NCI-H146 treated with DMSO at 0.1 percent for 48 hours (cell line): Measurements from ENCODE around the gene ANKRD52.
"Not testable (repeated sequence)": the region's sequence is repeated elsewhere in the genome, so short reads cannot be mapped to it uniquely, and the experiment has no call there.

Experiments used
- DNase-seq: peaks from one replicate; lab custom pipeline; 2025; ENCODE audit not compliant: unreplicated experiment; lab: John Stamatoyannopoulos, UW

Gene ANKRD52

DNA sequence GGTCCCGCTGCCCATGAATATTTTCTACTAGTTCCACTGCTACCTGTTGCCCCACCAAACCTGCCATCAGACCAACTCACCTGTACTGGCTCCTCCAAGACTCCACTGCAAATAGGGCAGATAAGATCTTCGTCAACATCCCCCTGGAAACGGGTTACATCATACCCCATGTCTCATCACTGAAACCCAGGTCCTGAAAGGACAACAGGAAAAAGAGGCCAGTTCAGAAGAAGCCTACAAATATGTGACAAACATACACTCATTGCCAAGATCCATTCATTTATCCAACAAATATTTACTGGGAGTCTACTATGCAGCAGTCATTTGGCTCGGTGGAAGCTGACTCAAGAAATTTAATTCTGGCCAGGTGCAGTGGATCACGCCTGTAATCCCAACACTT lies 44.3 kb downstream of the ANKRD52 start:
- DNase-seq = no peak

DNA sequence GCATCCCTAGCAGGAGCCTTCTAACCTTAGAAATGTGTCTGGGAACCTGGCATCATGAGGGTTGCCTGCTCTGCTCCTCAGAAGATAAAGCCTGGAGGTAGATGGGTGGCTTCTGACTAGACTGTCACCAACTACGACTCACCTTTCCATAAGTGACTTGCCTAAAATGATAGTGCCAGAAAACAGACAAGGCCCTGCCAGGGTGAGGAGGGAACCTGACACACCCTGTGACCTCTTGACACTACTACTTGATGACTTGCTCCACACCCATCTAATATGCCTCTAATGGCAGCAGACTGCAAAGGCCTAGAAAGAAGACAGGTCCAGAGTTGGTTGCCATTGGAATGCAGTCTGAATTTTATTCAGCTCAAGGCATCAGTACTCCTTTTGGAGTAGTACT lies 45.8 kb downstream of the ANKRD52 start:
- DNase-seq = no peak

DNA sequence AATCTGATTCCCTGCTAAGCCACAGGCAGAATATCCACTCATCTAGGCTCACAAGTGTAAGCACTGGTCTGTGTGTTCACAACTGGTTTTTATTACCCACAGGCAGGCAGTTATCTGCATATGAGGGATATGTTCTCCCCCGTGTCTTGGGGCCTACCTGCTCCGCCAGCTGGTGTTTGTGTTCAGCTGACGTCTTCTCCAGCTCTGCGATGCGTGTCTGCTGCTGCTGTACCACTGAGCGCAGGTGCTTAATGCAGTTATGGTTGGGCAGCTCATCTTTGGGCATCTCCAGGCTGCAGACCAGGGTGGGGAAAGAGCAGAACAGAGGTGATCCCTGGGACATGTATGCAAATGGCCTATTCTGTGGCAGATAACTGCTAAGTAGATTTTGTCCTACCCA lies 50.2 kb downstream of the ANKRD52 start:
- DNase-seq = no peak

DNA sequence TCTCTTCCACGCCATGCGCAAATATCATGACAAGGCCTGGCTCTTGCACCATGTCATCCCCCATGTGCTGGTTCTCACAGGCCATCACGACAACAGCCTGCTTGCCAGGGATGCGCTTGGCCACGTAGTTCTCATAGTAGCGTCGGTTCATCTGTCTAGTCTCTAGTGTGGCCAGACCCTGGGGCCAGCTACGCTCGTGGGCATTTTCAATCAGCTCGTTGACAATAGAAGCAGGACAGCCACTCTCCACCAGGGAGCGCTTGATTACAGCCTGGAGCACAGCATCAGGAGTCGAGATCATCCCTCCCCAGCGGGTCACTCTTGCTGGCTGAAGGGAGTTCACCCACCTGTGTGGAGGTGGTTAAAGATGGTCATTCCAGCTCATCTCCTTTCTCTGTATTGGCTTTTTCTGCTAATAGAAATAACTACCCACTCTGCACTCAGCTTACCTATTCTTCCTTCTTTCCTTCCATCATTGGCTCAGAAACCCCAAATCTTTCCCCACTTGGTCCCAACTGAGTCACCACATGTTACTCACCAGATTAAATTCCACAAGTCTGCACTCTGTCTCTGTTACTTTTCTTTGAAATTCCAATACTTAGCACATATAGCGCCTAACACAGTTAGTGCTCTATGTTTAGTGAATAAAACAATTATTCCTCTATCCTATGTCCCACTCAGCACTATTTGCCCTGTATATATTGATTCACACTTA lies 51.6 kb downstream of the ANKRD52 start:
- DNase-seq = no peak

DNA sequence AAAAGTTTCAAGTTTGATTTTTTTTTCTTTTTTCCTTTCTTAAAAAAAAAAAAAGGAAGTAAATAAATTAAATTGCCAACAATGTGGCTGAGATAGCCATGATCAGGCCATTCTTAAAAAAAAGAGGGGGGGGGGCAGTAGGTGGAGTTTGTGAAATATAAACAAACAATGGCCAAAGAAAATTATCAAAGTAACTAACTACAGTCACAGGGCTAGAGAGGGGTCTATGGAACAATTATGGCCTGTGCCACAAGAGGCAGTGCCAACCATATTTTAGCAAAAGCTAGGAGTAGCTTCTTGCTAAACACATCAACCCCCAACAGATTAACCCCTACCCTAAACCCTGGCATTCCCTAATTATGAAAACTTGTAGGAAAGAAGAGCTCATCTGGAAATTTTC lies 52.7 kb downstream of the ANKRD52 start:
- DNase-seq = no peak

DNA sequence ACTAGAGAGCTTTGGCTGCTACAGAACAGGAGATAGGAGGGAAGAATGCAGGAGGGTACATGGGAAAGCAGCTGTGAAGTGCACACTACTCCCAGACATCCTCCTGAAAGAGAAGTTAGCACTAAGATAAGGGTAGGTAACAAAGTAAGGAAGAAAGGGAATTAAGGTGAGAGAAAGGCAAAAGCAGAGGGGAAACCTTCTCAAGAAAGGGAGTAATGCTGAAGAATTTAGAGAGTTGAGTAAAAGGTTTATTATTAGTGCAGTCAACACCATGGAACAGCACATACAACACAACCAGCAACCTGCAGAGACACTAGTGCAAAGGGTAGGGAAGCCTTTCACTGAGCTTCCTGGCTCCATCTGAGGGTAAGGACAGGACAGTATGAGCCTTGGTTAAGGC lies 53.9 kb downstream of the ANKRD52 start:
- DNase-seq = no peak

DNA sequence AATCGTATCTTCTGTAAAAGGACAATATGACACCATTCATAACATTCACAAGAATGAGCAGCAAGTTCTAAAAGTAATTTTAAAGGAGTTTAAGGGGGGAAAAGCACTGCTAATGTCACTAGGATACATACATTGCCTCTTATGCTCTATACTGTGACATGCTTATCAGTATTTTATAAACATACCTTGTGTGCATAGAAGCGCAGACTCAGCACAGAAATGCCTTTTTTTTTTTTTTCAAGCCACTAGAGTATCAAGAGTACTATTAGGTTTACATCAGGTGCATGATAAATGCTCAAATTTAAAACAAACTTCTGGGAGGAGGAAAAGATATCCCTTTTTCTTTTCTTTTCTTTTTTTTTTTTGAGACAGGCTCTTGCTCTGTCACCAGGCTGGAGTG lies 55.3 kb downstream of the ANKRD52 start:
- DNase-seq = no peak

DNA sequence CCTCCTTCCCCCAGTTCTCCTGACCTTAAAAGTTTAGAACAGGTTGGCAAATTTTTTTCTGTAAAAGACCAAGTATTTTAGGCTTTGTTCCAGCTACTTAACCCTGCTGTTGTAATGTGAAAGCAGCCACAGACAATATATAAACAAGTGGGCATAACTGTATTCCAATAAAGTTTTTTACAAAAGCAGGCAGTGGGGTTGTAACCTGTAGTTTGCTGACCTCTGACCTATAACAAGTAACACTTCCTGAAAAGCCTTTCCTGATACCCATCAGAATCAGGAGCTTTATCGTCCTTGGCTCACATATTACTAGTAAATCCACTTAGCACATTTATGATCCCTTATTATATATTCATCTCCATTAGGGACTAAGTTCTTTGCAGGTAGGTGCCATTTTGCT lies 55.8 kb downstream of the ANKRD52 start:
- DNase-seq = no peak

DNA sequence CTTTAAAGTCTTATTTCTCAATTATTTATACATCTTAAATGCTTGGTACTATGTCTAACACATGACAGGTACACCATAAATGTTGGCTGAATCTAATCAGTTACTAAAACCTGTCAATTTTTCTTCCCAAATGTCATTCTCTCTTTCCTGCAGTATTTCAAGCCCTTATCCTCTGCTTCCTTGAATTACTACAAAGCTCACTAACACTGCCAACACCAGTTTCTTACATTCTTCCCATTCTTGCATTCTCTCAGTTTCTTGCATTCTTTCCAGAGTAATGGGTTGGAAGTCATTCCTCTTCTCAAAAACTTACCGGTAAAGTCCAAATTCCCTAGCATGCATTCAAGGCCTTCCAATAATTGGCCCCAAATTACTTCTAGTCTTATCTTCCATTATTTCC lies 59.3 kb downstream of the ANKRD52 start:
- no peak for DNase-seq

DNA sequence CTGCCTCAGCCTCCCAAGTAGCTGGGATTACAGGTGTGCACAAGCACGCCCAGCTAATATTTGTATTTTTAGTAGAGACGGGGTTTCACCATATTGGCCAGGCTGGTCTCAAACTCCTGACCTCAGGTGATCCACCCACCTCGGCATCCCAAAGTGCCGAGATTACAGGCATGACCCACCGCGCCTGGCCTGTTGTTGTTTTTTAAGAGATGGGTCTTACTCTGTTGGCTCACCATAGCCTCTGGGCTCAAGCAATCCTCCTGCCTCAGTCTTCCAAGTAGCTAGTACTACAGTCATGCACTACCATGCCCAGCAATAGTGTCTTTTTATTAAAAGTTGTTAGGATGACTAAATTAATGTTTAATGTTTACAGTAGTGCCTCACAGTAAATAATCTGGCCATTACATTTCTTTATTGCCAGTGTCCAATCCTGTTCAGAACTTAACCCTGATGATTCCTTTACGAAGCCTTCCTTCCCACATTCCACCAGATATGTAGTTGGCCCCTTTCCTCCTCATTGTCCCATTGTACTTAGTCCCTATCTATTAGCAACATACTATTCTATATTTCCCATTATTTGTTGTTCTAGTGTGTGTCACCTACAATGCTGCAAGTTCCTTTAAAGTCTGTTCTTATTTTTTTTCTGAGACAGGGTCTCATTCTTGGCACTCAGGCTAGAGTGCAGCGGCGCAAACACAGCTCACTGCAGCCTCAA lies 60.1 kb downstream of the ANKRD52 start:
- no peak for DNase-seq

DNA sequence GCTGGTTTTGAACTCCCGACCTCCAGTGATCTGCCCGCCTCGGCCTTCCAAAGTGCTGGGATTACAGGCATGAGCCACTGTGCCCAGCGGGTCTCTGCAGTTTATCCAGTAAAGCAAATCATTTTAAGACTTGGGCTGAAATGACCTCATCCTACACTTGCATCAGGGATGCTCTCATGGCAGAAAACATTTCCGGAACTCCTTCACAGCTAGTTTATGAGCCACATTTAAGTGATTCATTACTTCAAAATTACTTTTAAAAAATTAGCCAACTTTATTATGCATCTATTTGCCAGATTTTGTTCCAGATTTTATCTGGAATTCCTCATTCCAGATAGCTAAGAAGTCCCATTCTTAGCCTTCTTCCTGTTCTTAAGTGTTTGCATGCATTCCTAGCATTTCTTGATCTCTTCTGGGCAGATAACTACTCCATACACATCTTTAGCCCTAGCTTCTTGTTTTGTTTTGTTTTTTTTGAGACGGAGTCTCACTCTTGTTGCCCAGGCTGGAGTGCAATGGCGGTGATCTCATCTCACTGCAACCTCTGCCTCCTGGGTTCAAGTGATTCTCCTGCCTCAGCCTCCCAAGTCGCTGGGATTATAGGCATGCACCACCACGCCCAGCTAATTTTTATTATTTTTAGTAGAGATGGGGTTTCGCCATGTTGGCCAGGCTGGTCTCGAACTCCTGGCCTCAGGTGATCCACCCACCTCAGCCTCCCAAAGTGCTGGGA lies 61.2 kb downstream of the ANKRD52 start:
- not testable (repeated sequence) for DNase-seq

DNA sequence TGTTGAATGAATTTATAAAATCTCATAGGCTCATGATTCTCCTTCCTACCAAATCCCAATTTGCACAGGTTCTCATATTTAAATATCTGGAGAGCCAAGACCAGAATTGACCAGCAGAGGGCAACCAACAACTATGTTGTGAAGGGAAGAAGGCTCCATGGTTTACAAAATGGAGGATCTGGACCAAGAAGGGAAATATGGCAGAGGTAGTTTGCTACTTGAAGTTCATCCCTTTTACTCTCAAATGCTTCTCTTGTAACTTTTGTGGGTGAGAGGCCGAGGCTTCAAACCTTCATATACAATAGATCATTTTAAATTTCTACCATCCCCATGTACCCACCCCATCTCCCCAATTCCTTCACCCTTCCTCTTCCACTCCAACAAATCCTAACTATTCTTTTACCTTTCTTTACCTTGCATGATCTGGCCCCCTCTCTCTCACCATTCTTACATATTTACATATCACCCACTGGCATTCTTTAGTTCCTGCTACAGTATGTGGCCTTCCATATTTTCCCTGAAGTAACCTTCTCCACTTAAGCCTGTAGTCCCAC lies 65.1 kb downstream of the ANKRD52 start:
- DNase-seq = peak; percentile 89

DNA sequence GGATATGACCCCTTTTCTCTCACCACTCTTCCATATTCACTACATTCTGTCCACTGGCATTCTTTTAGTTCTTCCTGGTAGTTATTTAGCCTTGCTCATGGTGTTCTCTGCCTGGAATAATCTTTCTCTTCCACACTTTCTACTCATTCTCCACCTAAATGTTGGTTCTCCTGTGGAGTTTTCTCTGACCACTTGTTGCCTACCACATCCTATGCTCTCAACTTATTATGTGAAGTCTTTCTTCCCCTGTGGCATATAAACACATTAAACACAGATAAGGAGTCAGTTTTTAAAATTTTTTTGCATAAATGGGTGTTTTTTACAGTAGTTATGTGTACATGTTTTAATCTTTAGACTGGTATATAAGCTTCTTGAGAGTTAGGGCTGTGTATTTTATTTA lies 65.6 kb downstream of the ANKRD52 start:
- no peak for DNase-seq

DNA sequence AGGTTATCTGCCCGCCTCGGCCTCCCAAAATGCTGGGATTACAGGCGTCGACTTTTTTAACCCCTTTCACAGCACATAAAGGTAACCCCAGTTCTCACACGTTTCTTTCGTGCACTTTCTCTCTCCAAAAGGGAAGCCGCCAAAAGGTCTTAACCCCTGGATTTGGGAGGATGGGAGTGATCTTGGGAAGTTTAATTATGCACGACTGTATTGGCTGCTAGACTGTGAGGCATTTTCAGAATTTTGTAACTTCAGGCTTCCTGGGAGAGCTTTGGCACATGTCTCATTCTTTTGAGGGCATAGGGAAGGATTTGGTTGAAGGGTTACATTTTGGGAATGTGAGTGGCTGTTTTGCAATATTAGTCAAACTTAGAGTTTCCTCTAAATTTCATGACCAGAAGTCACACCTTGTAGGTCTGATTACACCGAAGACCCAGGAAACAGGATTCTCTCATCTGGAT lies 67.5 kb downstream of the ANKRD52 start:
- DNase-seq = no peak

DNA sequence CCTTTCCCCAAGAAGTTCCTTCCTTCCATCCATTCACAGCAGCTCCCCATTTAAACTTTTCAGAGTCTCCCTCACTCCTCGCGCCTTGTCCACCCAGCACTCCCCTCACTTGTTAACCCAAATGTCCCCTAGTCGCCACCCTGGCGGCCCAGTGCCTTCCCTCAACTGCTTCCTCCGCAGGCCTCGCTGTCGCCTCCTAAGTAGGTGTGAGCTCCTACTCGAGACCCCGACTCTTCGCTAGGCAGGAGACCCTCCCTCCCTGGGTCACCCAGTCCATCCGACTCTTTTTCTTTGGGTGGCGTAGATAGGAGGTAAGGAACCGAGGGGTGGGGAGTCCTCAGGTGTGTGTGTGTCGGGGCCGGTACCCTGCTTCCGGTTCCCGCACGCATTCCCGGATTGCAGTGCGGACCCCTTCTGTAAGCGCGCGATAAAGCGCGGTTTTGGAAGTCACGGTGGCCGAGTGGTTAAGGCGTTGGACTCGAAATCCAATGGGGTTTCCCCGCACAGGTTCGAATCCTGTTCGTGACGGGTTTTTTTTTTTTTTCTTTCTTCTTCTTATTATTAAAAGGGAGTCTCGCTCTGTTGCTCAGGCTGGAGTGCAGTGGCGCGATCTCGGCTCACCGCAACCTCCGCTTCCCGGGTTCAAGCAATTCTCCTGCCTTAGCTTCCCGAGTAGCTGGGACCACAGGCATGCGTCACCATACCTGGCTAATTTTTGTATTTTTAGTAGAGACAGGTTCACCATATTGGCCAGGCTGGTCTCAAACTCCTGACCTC lies 68.1 kb downstream of the ANKRD52 start:
- DNase-seq = peak; percentile 80

DNA sequence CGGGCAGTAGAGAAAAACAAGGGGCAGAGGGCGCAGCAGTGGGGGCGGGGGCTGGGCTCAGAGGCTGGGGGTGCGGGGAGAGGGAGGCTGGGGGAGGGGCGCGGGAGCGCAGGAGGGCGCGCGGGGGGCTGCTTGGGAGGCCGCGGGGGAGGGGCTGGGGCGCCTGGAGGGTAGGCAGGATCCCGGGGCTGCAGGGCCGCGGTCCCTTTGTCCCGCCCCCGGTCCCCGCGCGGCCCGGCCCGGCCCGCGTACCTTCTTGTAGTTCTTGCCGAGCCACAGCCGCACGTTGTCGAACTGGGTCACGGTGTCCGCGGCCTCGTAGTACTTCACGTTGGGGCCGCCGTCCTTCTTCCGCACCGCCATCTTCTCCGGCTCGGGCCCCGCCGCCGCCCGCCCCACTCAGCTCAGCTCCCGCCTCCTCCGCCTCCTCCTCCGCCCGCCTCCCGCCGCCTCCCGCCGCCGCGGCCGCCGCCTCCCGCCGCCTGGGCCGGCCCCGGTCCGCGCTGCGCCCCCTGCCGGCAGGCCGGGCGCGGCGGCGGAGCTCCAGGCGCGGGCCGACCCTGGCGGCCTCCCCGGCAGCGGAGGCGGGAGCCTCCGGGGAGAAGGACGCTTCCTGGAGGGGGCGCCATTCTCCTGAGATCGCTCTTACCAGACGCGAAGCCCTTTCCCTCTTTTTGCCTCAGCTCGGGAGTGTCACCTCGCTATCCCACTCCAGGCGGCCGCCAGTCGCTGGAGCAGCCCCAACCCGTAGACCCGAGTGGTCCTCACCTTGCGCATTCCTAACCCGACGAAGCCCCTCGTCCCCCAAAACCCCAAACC lies 68.9 kb downstream of the ANKRD52 start, which contains the start of gene SMARCC2:
Gene SMARCC2, minus strand, starts transcription at position 385 of the 819 bp plus-strand sequence. Its CDS starts 22 bp downstream, at position 363.
- DNase-seq = peak; percentile 70

DNA sequence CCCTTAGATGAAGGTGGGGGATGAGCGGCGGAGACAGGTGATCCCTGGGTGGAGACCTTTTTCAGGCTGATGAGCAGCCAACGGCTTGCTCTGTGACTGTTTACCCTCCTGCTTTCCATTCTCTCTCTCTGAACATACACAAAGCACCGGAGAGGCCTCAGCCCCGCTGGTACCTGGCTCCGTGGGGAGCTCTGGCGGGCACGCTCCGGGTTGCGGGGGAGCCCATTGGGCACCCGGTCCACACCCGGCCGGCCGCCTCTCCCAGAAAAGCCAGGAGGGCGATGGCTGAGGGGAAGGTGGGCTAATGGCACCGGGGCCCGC lies 69.4 kb downstream of the ANKRD52 start:
- peak; percentile 69 for DNase-seq

DNA sequence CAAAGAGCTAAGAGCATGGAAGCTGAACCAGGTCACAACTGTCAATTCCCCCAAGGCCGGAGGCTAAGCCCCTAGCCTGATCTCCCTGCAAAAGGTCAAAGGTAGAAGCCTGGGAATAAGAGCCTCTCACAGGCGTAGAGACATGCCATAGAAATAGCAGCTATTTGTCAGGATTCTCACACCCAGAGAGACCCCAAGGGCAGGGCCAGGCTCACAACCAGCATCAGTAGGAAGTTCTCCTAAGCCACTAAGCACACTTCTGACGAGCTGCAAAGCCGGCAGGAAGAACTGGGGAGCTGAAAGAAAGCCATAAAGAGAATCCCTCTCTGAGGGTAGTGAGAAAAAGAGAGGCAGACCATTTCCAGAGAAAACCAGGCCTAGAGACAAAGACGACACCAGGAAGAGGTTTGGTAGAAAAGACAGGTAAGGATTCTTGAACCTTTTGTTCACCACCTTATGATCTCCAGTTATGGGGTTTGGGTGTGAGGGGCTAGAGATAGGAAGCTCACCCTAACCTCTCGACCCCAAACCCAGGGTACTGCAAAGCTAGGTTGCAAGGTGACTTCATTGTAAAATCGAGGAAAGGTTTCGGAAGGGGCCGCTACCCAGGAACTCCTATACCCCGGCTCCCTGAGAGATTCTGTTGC lies 69.9 kb downstream of the ANKRD52 start:
- DNase-seq = no peak
